Fibroblast of lung (primary cell): Measurements from ENCODE around the gene SPON2. TPM values are rescaled to one million over a fixed set of nuclear protein-coding genes. Genes with fewer than 3 reads are reported as not detected.

Source experiments
- DNase-seq, 2 donors: peaks; one replicate each; pipeline versions ENCODE4 v3.0.0 to v3.0.0-alpha.2; 2010; ENCODE audit warnings: low read depth in 2 of 2
- H2AFZ ChIP-seq: 2 replicates; pipeline ENCODE4 v1.5.1; 2012; ENCODE audit warnings: low read length, control low read depth, inconsistent platforms
- H3K27ac ChIP-seq: 2 replicates; pipeline ENCODE4 v1.5.1; 2011; ENCODE audit warnings: low read length, control low read depth; ENCODE audit not compliant: insufficient read depth
- H3K27me3 ChIP-seq: 2 replicates; pipeline ENCODE4 v1.5.1; 2011; ENCODE audit warnings: mild to moderate bottlenecking, low read length; ENCODE audit not compliant: control insufficient read depth, insufficient read depth
- H3K36me3 ChIP-seq: 2 replicates; pipeline ENCODE4 v1.5.1; 2011; ENCODE audit warnings: low read length; ENCODE audit not compliant: control insufficient read depth, insufficient read depth
- H3K4me1 ChIP-seq: 2 replicates; pipeline ENCODE4 v1.5.1; 2011; ENCODE audit warnings: low read length; ENCODE audit not compliant: control insufficient read depth, insufficient read depth; ENCODE audit errors: extremely low read depth
- H3K4me2 ChIP-seq: 2 replicates; pipeline ENCODE4 v1.5.1; 2011; ENCODE audit warnings: low read length, control low read depth; ENCODE audit not compliant: insufficient read depth; ENCODE audit errors: extremely low read depth
- H3K4me3 ChIP-seq, 4 experiments: fragments of 200-600 bp in 1 of 4; sonication (generic) in 1 of 4; replicated peaks in 1 of 4; 2 replicates each; pipeline ENCODE4 v1.5.1; 2011 to 2016; ENCODE audit warnings: low read length in 4 of 4, low read depth in 3 of 4, mild to moderate bottlenecking in 3 of 4, control low read depth in 2 of 4, inconsistent platforms in 1 of 4, mixed read lengths in 1 of 4; ENCODE audit not compliant: insufficient read depth in 1 of 4; ENCODE audit errors: control extremely low read depth in 1 of 4
- H3K79me2 ChIP-seq: 2 replicates; pipeline ENCODE4 v1.5.1; 2012; ENCODE audit warnings: mild to moderate bottlenecking, low read length, inconsistent platforms; ENCODE audit not compliant: control insufficient read depth, insufficient read depth
- H3K9ac ChIP-seq: 2 replicates; pipeline ENCODE4 v1.5.1; 2011; ENCODE audit warnings: mild to moderate bottlenecking, low read length, control low read depth; ENCODE audit not compliant: insufficient read depth
- H3K9me3 ChIP-seq: 2 replicates; pipeline ENCODE4 v1.5.1; 2012; ENCODE audit warnings: low read depth, low read length; ENCODE audit not compliant: control insufficient read depth, insufficient read depth
- H4K20me1 ChIP-seq: 2 replicates; pipeline ENCODE4 v1.5.1; 2011; ENCODE audit warnings: low read length; ENCODE audit not compliant: control insufficient read depth, insufficient read depth; ENCODE audit errors: extremely low read depth
- CTCF ChIP-seq, 2 donors: IDR thresholded peaks in 1 of 2; conservative IDR thresholded peaks in 1 of 2; 1 replicate in 1 of 2; 2 replicates in 1 of 2; pipeline ENCODE4 v1.5.1; 2011 to 2012; ENCODE audit warnings: low read length in 2 of 2, control low read depth in 1 of 2, inconsistent platforms in 1 of 2, low read depth in 1 of 2, mild to moderate bottlenecking in 1 of 2
- EZH2 ChIP-seq: IDR thresholded peaks from 2 replicates; pipeline ENCODE4 v1.5.1; 2012; ENCODE audit warnings: low read length, control low read depth, mild to moderate bottlenecking; ENCODE audit errors: missing control alignments
- polyA plus RNA-seq, 2 donors: library from polyadenylated mRNA; depleted of rRNA in 1 of 2; stranded (reverse) in 1 of 2; unstranded in 1 of 2; fragments of >200 nt; gene quantifications; 2 replicates each; pipeline ENCODE4 v1.2.1, GENCODE V29; 2011 to 2012; ENCODE audit warnings: missing spikeins in 1 of 2
- total RNA-seq: library from RNA; depleted of rRNA; stranded (reverse); fragments of >200 nt; gene quantifications from 2 replicates; pipeline ENCODE4 v1.2.1, GENCODE V29; 2014

The SPON2 gene
- total and polyA plus RNA-seq, 2 donors (not counting 1 experiment from before 2014, with no cell fraction given), result 179 to 367 TPM

GRCh38 chr4:1210241-1210841 lies 38.0 kb upstream of the SPON2 start:
- DNase-seq, result no peak
- Histone ChIP-seq H3K79me2 (no peaks in the 10 kb centered on the region), H3K27me3 (no peaks in the 10 kb centered on the region), H2AFZ (no peak overlapping the region), H3K36me3 (peaks cover 33% of the 10 kb centered on the region), H3K4me1 (peaks cover 39% of the 10 kb centered on the region), H3K4me2 (peak overlapping the region; percentile 17), H4K20me1 (no peaks in the 10 kb centered on the region), H3K27ac (peak overlapping the region; percentile 68), H3K4me3 (no peak overlapping the region), H3K9ac (no peak overlapping the region), H3K9me3 (no peaks in the 10 kb centered on the region)
- TF ChIP-seq CTCF (conservative IDR thresholded peaks at IDR 0.05 in 1 of 2, IDR thresholded peaks at IDR 0.05 in 1 of 2; ENCODE audit: low read depth in 1 of 2, low read length in 2 of 2) (no peak), EZH2 (no peak)

GRCh38 chr4:1209821-1210220 lies 37.4 kb upstream of the SPON2 start:
- no peak overlapping the region for H2AFZ ChIP-seq
- peak overlapping the region; percentile 68 for H3K4me2 ChIP-seq
- peak overlapping the region; percentile 23 for H3K9ac ChIP-seq
- peaks cover 33% of the 10 kb centered on the region for H3K36me3 ChIP-seq
- no peaks in the 10 kb centered on the region for H3K79me2 ChIP-seq
- peak overlapping the region; percentile 68 for H3K27ac ChIP-seq
- peak overlapping the region in 2 of 4 experiments; percentile 10 for H3K4me3 ChIP-seq
- no peaks in the 10 kb centered on the region for H3K27me3 ChIP-seq
- TF ChIP-seq EZH2 (no peak), CTCF (conservative IDR thresholded peaks at IDR 0.05 in 1 of 2, IDR thresholded peaks at IDR 0.05 in 1 of 2; ENCODE audit: low read depth in 1 of 2, low read length in 2 of 2) (no peak)
- H3K4me1 ChIP-seq, result peaks cover 37% of the 10 kb centered on the region
- H4K20me1 ChIP-seq, result no peaks in the 10 kb centered on the region
- H3K9me3 ChIP-seq, result no peaks in the 10 kb centered on the region
- DNase-seq, result peak; percentile 84 to 94

DNA sequence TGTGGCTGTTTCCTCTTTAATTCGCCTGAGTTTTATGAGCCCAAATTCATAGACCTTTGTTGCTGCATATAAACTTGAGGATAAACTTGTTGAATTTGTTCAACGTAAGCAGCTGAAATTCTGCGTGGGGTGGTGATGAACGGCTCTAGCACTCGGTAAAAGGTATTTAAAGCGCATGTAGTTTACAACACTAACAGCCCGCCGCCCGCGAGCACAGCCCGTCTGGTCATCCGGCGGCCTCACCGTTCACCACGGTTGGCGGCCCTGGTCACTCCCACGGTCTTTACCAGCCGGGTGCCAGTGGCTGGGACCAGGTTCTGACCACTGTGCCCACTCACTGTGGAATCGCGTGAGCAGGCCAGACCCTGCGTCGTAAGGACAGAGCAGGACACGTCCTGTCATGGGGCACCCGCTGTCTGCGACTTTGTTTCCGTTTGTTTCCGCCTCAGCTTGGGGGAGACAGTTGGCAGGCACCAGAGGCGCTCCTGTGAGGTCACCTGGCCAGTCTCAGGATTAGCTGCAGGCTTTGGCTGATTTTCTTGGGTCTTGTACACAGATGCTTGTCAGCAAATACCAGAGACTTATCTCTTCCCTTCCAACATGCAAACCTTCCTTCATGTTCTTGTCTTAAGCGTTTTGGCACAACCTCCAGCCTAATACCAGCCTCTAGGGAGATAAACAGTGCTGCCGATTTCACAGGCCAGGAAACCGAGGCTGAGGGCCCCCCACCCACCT lies 36.8 kb upstream of the SPON2 start:
- no peaks in the 10 kb centered on the region for H3K9me3 ChIP-seq
- no peaks in the 10 kb centered on the region for H3K27me3 ChIP-seq
- H3K4me1 ChIP-seq, result peaks cover 36% of the 10 kb centered on the region
- peak; percentile 50 to 51 for DNase-seq
- no peaks in the 10 kb centered on the region for H4K20me1 ChIP-seq
- H3K9ac ChIP-seq, result peak overlapping the region; percentile 23
- peaks cover 30% of the 10 kb centered on the region for H3K36me3 ChIP-seq
- H3K4me3 ChIP-seq, result peak overlapping the region in 2 of 4 experiments; percentile 10
- TF ChIP-seq EZH2, result no peak
- H3K79me2 ChIP-seq, result no peaks in the 10 kb centered on the region
- no peak overlapping the region for H2AFZ ChIP-seq
- H3K4me2 ChIP-seq, result peak overlapping the region; percentile 68
- H3K27ac ChIP-seq, result peak overlapping the region; percentile 79
